CD14-positive monocyte (primary cell): ENCODE measurements around the gene ARHGAP44. TPM values are rescaled to one million over a fixed set of nuclear protein-coding genes. Genes with fewer than 3 reads are reported as not detected.

ENCODE experiments used
- DNase-seq, 3 donors: peaks; one replicate each; pipeline ENCODE4 v3.0.0-alpha.2; 2011 to 2022
- H2AFZ ChIP-seq: 2 replicates; pipeline ENCODE4 v1.6.0; 2012; ENCODE audit warnings: mild to moderate bottlenecking, low read depth, low read length, inconsistent platforms; ENCODE audit not compliant: insufficient read depth, poor library complexity, severe bottlenecking
- H3K27ac ChIP-seq, 2 donors: 1 replicate in 1 of 2; 2 replicates in 1 of 2; pipeline ENCODE4 v1.5.1; 2012 to 2013; ENCODE audit warnings: low read length in 2 of 2, control low read depth in 1 of 2, inconsistent platforms in 1 of 2, low read depth in 1 of 2, mild to moderate bottlenecking in 1 of 2
- H3K27me3 ChIP-seq, 2 donors: one replicate each; pipeline versions ENCODE4 v1.6.0 to v1.6.1; 2011 to 2013; ENCODE audit warnings: low read length in 2 of 2; ENCODE audit not compliant: control insufficient read depth in 2 of 2, insufficient read depth in 2 of 2
- H3K36me3 ChIP-seq, 2 donors: replicated peaks in 1 of 2; 1 replicate in 1 of 2; 2 replicates in 1 of 2; pipeline versions ENCODE4 v1.5.1 to v1.6.1; 2012 to 2013; ENCODE audit warnings: low read length in 2 of 2, control low read depth in 1 of 2, inconsistent platforms in 1 of 2, mild to moderate bottlenecking in 1 of 2; ENCODE audit not compliant: insufficient read depth in 2 of 2, control insufficient read depth in 1 of 2
- H3K4me1 ChIP-seq, 2 donors: 1 replicate in 1 of 2; 2 replicates in 1 of 2; pipeline versions ENCODE4 v1.5.1 to v1.6.1; 2012 to 2013; ENCODE audit warnings: low read length in 2 of 2, control low read depth in 1 of 2, inconsistent platforms in 1 of 2, mild to moderate bottlenecking in 1 of 2, moderate library complexity in 1 of 2; ENCODE audit not compliant: insufficient read depth in 2 of 2, control insufficient read depth in 1 of 2
- H3K4me2 ChIP-seq: replicated peaks from 2 replicates; pipeline ENCODE3; 2012; ENCODE audit warnings: low read length, moderate library complexity, mild to moderate bottlenecking; ENCODE audit not compliant: poor library complexity, severe bottlenecking; ENCODE audit errors: extremely low read depth
- H3K4me3 ChIP-seq, 3 experiments: fragments of 200-600 bp in 1 of 3; sonication (generic) in 1 of 3; replicated peaks in 1 of 3; 1 replicate in 2 of 3; 2 replicates in 1 of 3; pipeline ENCODE4 v1.5.1; 2011 to 2013; ENCODE audit warnings: low read length in 3 of 3, mild to moderate bottlenecking in 3 of 3, control low read depth in 2 of 3, low read depth in 2 of 3, inconsistent platforms in 1 of 3, moderate library complexity in 1 of 3
- H3K79me2 ChIP-seq: 2 replicates; pipeline ENCODE4 v1.6.0; 2012; ENCODE audit warnings: mild to moderate bottlenecking, control low read depth, inconsistent platforms, low read length, moderate library complexity; ENCODE audit not compliant: insufficient read depth
- H3K9ac ChIP-seq: 2 replicates; pipeline ENCODE4 v1.6.0; 2017; ENCODE audit warnings: low read length, mild to moderate bottlenecking; ENCODE audit not compliant: insufficient read depth, poor library complexity, severe bottlenecking
- H3K9me3 ChIP-seq, 2 donors: replicated peaks in 1 of 2; 1 replicate in 1 of 2; 2 replicates in 1 of 2; pipeline versions ENCODE4 v1.5.1 to v1.6.1; 2012 to 2013; ENCODE audit warnings: low read length in 2 of 2, control low read depth in 1 of 2; ENCODE audit not compliant: control insufficient read depth in 1 of 2, insufficient read depth in 1 of 2
- H4K20me1 ChIP-seq: 2 replicates; pipeline ENCODE4 v1.6.0; 2012; ENCODE audit warnings: mild to moderate bottlenecking, low read length, control low read depth, moderate library complexity; ENCODE audit not compliant: insufficient read depth
- H3K27ac Mint-ChIP-seq, 7 donors: one replicate each; pipeline ENCODE4 v1.8.0; 2020; ENCODE audit warnings: mild to moderate bottlenecking in 7 of 7, mixed read lengths in 7 of 7, moderate library complexity in 6 of 7, inconsistent platforms in 2 of 7
- H3K27me3 Mint-ChIP-seq, 3 donors: one replicate each; pipeline ENCODE4 v1.8.0; 2021 to 2022; ENCODE audit warnings: low read depth in 3 of 3, mild to moderate bottlenecking in 3 of 3, mixed read lengths in 3 of 3, moderate library complexity in 3 of 3, inconsistent platforms in 1 of 3
- H3K36me3 Mint-ChIP-seq, 2 donors: one replicate each; pipeline ENCODE4 v1.8.0; 2020; ENCODE audit warnings: mixed read lengths in 2 of 2, inconsistent platforms in 1 of 2, mild to moderate bottlenecking in 1 of 2
- H3K4me1 Mint-ChIP-seq: one replicate; pipeline ENCODE4 v1.8.0; 2020; ENCODE audit warnings: mild to moderate bottlenecking, mixed read lengths
- H3K4me3 Mint-ChIP-seq, 2 donors: one replicate each; pipeline ENCODE4 v1.8.0; 2020; ENCODE audit warnings: mild to moderate bottlenecking in 2 of 2, mixed read lengths in 2 of 2, moderate library complexity in 1 of 2
- H3K9me3 Mint-ChIP-seq, 7 donors: one replicate each; pipeline ENCODE4 v1.8.0; 2020 to 2022; ENCODE audit warnings: mixed read lengths in 7 of 7, mild to moderate bottlenecking in 6 of 7, moderate library complexity in 6 of 7, inconsistent platforms in 2 of 7
- CTCF ChIP-seq: fragments of 200-600 bp; IDR thresholded peaks from one replicate; pipeline ENCODE4 v1.8.0; 2022; ENCODE audit warnings: antibody characterized with exemption, mild to moderate bottlenecking
- WGBS: methylation state at CpG from one replicate; pipeline ENCODE4 v1.1.5; 2013; ENCODE audit warnings: missing lambda C conversion rate; ENCODE audit not compliant: insufficient coverage; 5-methylcytosine and 5-hydroxymethylcytosine counted together
- intact Hi-C, 2 donors: fragments of 100-400 bp; cut with micrococcal nuclease; formaldehyde crosslinking; loops; one replicate each; pipeline versions ENCODE4 v1.15.0 to v1.15.1; 2023
- polyA plus RNA-seq, 3 donors: library from polyadenylated mRNA; depleted of rRNA in 1 of 3; unstranded in 2 of 3; stranded (reverse) in 1 of 3; fragments of 300-500 nt in 2 of 3; fragments of >200 nt in 1 of 3; fragmentation: Illumina TruSeq in 2 of 3; gene quantifications; 1 replicate in 2 of 3; 2 replicates in 1 of 3; pipeline ENCODE4 v1.2.3, GENCODE V29; 2012 to 2021

ARHGAP44 gene
- polyA plus RNA-seq, 3 donors, result not detected

- Mint-ChIP-seq H3K9me3 (peaks cover 17 to 34% (median 26%) of the 10 kb centered on the region in 7 donors), H3K27me3 (peaks cover 0 to 1% (median 0%) of the 10 kb centered on the region in 3 donors), H3K27ac (no peak overlapping the region), H3K36me3 (no peaks in the 10 kb centered on the region), H3K4me3 (no peak overlapping the region), H3K4me1 (no peaks in the 10 kb centered on the region)
- WGBS, result no CpG with 5 or more reads among the region's 3 CpGs
- Histone ChIP-seq H4K20me1 (no peaks in the 10 kb centered on the region), H2AFZ (no peak overlapping the region), H3K4me2 (no peak overlapping the region), H3K4me1 (no peaks in the 10 kb centered on the region), H3K9me3 (peaks cover 26 to 35% of the 10 kb centered on the region in 2 donors), H3K27me3 (no peaks in the 10 kb centered on the region), H3K79me2 (no peaks in the 10 kb centered on the region), H3K4me3 (no peak overlapping the region), H3K9ac (no peak overlapping the region), H3K27ac (no peak overlapping the region), H3K36me3 (no peaks in the 10 kb centered on the region)
- intact Hi-C loops, result no loop called here
- no peak for TF ChIP-seq CTCF
- no peak for DNase-seq
These were observed 41.5 kb downstream of the ARHGAP44 start for GRCh38 chr17:12830777-12831247.

- no peak overlapping the region for H2AFZ ChIP-seq
- H3K79me2 ChIP-seq, result no peaks in the 10 kb centered on the region
- H3K4me3 ChIP-seq, result no peak overlapping the region
- no peaks in the 10 kb centered on the region for H3K4me1 ChIP-seq
- intact Hi-C loops, result no loop called here
- H3K9ac ChIP-seq, result no peak overlapping the region
- no peak overlapping the region for H3K27ac ChIP-seq
- no peaks in the 10 kb centered on the region for H3K27me3 ChIP-seq
- Mint-ChIP-seq H3K27ac (no peak overlapping the region), H3K9me3 (peaks cover 16 to 37% (median 22%) of the 10 kb centered on the region in 7 donors), H3K27me3 (peaks cover 0 to 1% (median 0%) of the 10 kb centered on the region in 3 donors), H3K4me3 (no peak overlapping the region), H3K4me1 (no peaks in the 10 kb centered on the region), H3K36me3 (no peaks in the 10 kb centered on the region)
- no CpG with 5 or more reads among the region's 1 CpG for WGBS
- no peaks in the 10 kb centered on the region for H3K36me3 ChIP-seq
- no peaks in the 10 kb centered on the region for H4K20me1 ChIP-seq
- peaks cover 26 to 45% of the 10 kb centered on the region in 2 donors for H3K9me3 ChIP-seq
- H3K4me2 ChIP-seq, result no peak overlapping the region
- no peak for TF ChIP-seq CTCF
- no peak for DNase-seq
These were observed 42.5 kb downstream of the ARHGAP44 start for GRCh38 chr17:12831839-12832238.
